ENCODE data around the gene VPS13C. TPM values are rescaled to one million over a fixed set of nuclear protein-coding genes. Genes with fewer than 3 reads are reported as not detected.

Gene VPS13C
- total RNA-seq, 1 experiment from 2014 or later: 18.6 TPM

DNA sequence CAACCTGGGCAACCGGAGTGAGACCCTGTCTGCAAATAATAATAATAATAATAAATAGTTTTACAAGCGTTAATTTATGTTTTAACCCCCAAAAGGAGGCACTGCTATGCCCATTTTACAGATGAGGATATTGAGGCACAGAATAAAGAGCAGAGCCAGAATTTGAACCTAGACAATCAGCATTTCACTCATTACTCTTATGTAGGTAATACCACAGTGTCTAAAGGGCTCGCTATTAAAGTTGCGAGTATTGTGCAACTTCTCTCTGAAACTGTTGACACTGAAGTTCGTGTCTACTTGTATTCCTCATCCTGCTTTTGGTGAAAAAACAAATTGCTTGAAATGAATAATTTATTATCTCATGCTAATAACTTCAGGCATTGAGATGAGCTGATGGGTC lies 9.3 kb upstream of the VPS13C start:
- no peak for DNase-seq (ENCODE audit: low read depth, low spot score)
- POLR2A ChIA-PET: no interaction called here
- Histone ChIP-seq H3K27me3 (ENCODE audit: insufficient read depth, low read length) (no peaks in the 10 kb centered on the region), H3K4me2 (ENCODE audit: low read length) (no peak overlapping the region), H3K36me3 (ENCODE audit: control insufficient read depth in 1 of 2, insufficient read depth in 2 of 2, low read length in 2 of 2) (no peaks in the 10 kb centered on the region), H3K79me2 (ENCODE audit: insufficient read depth, low read length) (no peaks in the 10 kb centered on the region), H3K9ac (ENCODE audit: low read length) (no peak overlapping the region), H3K9me3 (ENCODE audit: control insufficient read depth in 1 of 2, insufficient read depth in 1 of 2, low read depth in 1 of 2, low read length in 2 of 2) (no peaks in the 10 kb centered on the region), H3K4me1 (ENCODE audit: control insufficient read depth in 1 of 2, insufficient read depth in 2 of 2, low read length in 2 of 2) (peaks cover 16 to 26% of the 10 kb centered on the region in 2 experiments; a peak in 3 of 4 replicates), H3K27ac (ENCODE audit: low read depth, low read length) (no peak overlapping the region), H4K20me1 (ENCODE audit: insufficient read depth) (no peaks in the 10 kb centered on the region), H3K9me2 (ENCODE audit: insufficient read depth) (no peaks in the 10 kb centered on the region), H2AFZ (ENCODE audit: low read depth, low read length, poor library complexity, severe bottlenecking) (no peak overlapping the region), H3K4me3 (replicated peaks in 1 of 2; ENCODE audit: low read depth in 1 of 2, low read length in 2 of 2) (no peak overlapping the region)
- TF ChIP-seq, protein P1, sequence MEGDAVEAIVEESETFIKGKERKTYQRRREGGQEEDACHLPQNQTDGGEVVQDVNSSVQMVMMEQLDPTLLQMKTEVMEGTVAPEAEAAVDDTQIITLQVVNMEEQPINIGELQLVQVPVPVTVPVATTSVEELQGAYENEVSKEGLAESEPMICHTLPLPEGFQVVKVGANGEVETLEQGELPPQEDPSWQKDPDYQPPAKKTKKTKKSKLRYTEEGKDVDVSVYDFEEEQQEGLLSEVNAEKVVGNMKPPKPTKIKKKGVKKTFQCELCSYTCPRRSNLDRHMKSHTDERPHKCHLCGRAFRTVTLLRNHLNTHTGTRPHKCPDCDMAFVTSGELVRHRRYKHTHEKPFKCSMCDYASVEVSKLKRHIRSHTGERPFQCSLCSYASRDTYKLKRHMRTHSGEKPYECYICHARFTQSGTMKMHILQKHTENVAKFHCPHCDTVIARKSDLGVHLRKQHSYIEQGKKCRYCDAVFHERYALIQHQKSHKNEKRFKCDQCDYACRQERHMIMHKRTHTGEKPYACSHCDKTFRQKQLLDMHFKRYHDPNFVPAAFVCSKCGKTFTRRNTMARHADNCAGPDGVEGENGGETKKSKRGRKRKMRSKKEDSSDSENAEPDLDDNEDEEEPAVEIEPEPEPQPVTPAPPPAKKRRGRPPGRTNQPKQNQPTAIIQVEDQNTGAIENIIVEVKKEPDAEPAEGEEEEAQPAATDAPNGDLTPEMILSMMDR (IDR thresholded peaks at IDR 0.05 in 2 of 3, conservative IDR thresholded peaks at IDR 0.05 in 1 of 3; ENCODE audit: borderline replicate concordance in 1 of 3, insufficient read depth in 1 of 3, low read depth in 2 of 3, low read length in 2 of 3): no peak
- TF ChIP-seq JUND (IDR thresholded peaks at IDR 0.05) (no peak), SP1 (IDR thresholded peaks at IDR 0.05; ENCODE audit: low read depth) (no peak), POLR2A (IDR thresholded peaks at IDR 0.05; ENCODE audit: borderline replicate concordance, extremely low read depth, insufficient read depth, insufficient read length) (no peak), SRF (IDR thresholded peaks at IDR 0.05; ENCODE audit: low read depth) (no peak), ELF1 (IDR thresholded peaks at IDR 0.05; ENCODE audit: borderline replicate concordance, low read depth) (no peak), EZH2 (IDR thresholded peaks at IDR 0.05) (no peak), FOSL1 (IDR thresholded peaks at IDR 0.05; ENCODE audit: low read depth) (no peak), ZNF274 (IDR thresholded peaks at IDR 0.05; ENCODE audit: low read depth, low read length) (no peak), YY1 (IDR thresholded peaks at IDR 0.05; ENCODE audit: extremely low read depth, insufficient replicate concordance, low read depth, low read length) (no peak), TCF7L2 (IDR thresholded peaks at IDR 0.05; ENCODE audit: borderline replicate concordance, extremely low read depth, insufficient read depth, insufficient read length) (no peak), SIN3A (IDR thresholded peaks at IDR 0.05; ENCODE audit: low read depth) (no peak), CEBPB (IDR thresholded peaks at IDR 0.05; ENCODE audit: low read depth) (no peak)
- TF ChIP-seq, protein P2, sequence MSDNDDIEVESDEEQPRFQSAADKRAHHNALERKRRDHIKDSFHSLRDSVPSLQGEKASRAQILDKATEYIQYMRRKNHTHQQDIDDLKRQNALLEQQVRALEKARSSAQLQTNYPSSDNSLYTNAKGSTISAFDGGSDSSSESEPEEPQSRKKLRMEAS (IDR thresholded peaks at IDR 0.05): no peak
- TF ChIP-seq, protein P3, sequence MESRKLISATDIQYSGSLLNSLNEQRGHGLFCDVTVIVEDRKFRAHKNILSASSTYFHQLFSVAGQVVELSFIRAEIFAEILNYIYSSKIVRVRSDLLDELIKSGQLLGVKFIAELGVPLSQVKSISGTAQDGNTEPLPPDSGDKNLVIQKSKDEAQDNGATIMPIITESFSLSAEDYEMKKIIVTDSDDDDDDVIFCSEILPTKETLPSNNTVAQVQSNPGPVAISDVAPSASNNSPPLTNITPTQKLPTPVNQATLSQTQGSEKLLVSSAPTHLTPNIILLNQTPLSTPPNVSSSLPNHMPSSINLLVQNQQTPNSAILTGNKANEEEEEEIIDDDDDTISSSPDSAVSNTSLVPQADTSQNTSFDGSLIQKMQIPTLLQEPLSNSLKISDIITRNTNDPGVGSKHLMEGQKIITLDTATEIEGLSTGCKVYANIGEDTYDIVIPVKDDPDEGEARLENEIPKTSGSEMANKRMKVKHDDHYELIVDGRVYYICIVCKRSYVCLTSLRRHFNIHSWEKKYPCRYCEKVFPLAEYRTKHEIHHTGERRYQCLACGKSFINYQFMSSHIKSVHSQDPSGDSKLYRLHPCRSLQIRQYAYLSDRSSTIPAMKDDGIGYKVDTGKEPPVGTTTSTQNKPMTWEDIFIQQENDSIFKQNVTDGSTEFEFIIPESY (IDR thresholded peaks at IDR 0.05; ENCODE audit: extremely low read depth, insufficient replicate concordance, low read length): no peak
- TF ChIP-seq, protein P4, sequence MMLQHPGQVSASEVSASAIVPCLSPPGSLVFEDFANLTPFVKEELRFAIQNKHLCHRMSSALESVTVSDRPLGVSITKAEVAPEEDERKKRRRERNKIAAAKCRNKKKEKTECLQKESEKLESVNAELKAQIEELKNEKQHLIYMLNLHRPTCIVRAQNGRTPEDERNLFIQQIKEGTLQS (IDR thresholded peaks at IDR 0.05): no peak
- intact Hi-C loops (cut with micrococcal nuclease): no loop called here
- CTCF ChIA-PET: interaction anchor here (1.1 to 1.7 kb wide), 2 partner anchors 9 to 237 kb away, joined by 3 to 10 read pairs; partner anchors contain the start of gene VPS13C
- RAD21 ChIA-PET (ENCODE audit: low non-redundant PET in 1 of 2, low total read pairs in 2 of 2, uncharacterized antibody in 2 of 2, unreplicated experiment in 2 of 2): no interaction called here
- ATAC-seq: no peak
- BruUV-seq (replicated peaks): no TSS peak
